Upper lobe of left lung (tissue), 4 donors: ENCODE data around the gene RASGRF2.

Experiments
- CTCF ChIP-seq, 6 experiments: fragments of 450-650 bp in 4 of 6; fragments of 200-600 bp in 2 of 6; sonication (generic) in 2 of 6; IDR thresholded peaks; one replicate each; pipeline ENCODE4 v1.5.1; 2016 to 2019; ENCODE audit warnings: antibody characterized with exemption in 6 of 6
- POLR2A ChIP-seq, 4 donors: fragments of 450-650 bp; IDR thresholded peaks; one replicate each; pipeline ENCODE4 v1.5.1; 2016 to 2017; ENCODE audit warnings: antibody characterized with exemption in 4 of 4, mild to moderate bottlenecking in 2 of 4

- no peak for TF ChIP-seq CTCF (IDR thresholded peaks at IDR 0.05)
- TF ChIP-seq POLR2A (IDR thresholded peaks at IDR 0.05) = no peak
Measured at GRCh38 chr5:81247441-81247972, 287.3 kb downstream of the RASGRF2 start.
